Left colon (tissue), 2 donors: ENCODE measurements around the gene PIGK. TPM values are rescaled to one million over a fixed set of nuclear protein-coding genes. Genes with fewer than 3 reads are reported as not detected.

ENCODE experiments used
- ATAC-seq: fragments of 200-7000 bp; cut with Tn5 transposase; one replicate; pipeline ENCODE4 v1.9.1; 2020; ENCODE audit warnings: mild to moderate bottlenecking, moderate library complexity
- DNase-seq, 2 donors: peaks; one replicate each; pipeline ENCODE4 v3.0.0-alpha.2; 2020
- intact Hi-C, 2 donors: fragments of 100-400 bp; cut with DNase I in 1 of 2; cut with micrococcal nuclease in 1 of 2; formaldehyde crosslinking; loops; one replicate each; pipeline versions ENCODE4 v1.11.2 to v1.14.0; 2022; cut with DNase I, micrococcal nuclease
- microRNA-seq, 2 donors: library from miRNA; unstranded; fragments of <30 nt; microRNA quantifications; one replicate each; pipeline versions ENCODE4 v1.1.0 to v1.2.0, GENCODE V29; 2020
- total RNA-seq, 2 donors: library from RNA; stranded (reverse); fragmentation: NEBNext Ultra II Directional; extraction: Animal tissue kit (Norgen Biotek cat#: 25700); gene quantifications; one replicate each; pipeline ENCODE4 v1.2.1, GENCODE V29; 2021
- donor health status: DM: no; HTN: no; CAD: no.
- donor health status: DM: yes; HTN: yes; CAD: no.

Gene PIGK
- total RNA-seq, 2 donors from 2014 or later: 19.1 to 21.1 TPM

- intact Hi-C loops: no loop called here
- ATAC-seq: no peak
- no peak for DNase-seq
Measured at GRCh38 chr1:77056525-77056924, 162.7 kb downstream of the PIGK start.

- DNase-seq (no peak), ATAC-seq (no peak)
- intact Hi-C loops: no loop called here
Measured at GRCh38 chr1:77051425-77051824, 167.8 kb downstream of the PIGK start.

- ATAC-seq (no peak), DNase-seq (no peak)
- intact Hi-C loops: no loop called here
Measured at GRCh38 chr1:77048615-77049005, 170.6 kb downstream of the PIGK start.

- DNase-seq: no peak
- ATAC-seq: no peak
- intact Hi-C loops: no loop called here
Measured at GRCh38 chr1:77047978-77048614, 171.1 kb downstream of the PIGK start.

GRCh38 chr1:77047575-77047974, 171.7 kb downstream of the PIGK start:
- intact Hi-C loops: no loop called here
- ATAC-seq (no peak), DNase-seq (no peak)

DNA sequence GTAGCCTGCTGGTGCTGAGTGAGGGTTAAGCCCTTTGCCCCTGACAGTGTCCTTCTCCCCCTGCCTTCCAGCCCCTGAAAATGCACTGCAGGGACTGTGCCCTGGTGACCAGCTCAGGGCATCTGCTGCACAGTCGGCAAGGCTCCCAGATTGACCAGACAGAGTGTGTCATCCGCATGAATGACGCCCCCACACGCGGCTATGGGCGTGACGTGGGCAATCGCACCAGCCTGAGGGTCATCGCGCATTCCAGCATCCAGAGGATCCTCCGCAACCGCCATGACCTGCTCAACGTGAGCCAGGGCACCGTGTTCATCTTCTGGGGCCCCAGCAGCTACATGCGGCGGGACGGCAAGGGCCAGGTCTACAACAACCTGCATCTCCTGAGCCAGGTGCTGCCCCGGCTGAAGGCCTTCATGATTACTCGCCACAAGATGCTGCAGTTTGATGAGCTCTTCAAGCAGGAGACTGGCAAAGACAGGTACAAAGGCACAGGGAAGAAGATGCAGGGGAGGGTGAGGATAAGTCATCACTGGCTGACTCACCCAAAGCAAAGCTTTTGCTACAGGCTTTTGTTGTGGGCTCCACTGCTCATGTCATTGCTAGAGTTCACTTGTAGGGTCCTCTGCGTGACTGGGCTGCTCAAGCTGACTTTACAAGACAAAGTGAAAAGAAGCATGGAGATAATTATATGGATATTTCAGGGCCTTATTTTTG, 174.9 kb downstream of the PIGK start:
- no peak for ATAC-seq
- DNase-seq: no peak
- intact Hi-C loops: no loop called here

- intact Hi-C loops: no loop called here
Measured at GRCh38 chr1:77040826-77041225, 178.4 kb downstream of the PIGK start.

GRCh38 chr1:77039739-77040138, 179.5 kb downstream of the PIGK start:
- intact Hi-C loops: no loop called here
- ATAC-seq (no peak), DNase-seq (no peak)

More at GRCh38 chr1:77040826-77041225, 178.4 kb downstream of the PIGK start:
- DNase-seq (no peak), ATAC-seq (no peak)

DNA sequence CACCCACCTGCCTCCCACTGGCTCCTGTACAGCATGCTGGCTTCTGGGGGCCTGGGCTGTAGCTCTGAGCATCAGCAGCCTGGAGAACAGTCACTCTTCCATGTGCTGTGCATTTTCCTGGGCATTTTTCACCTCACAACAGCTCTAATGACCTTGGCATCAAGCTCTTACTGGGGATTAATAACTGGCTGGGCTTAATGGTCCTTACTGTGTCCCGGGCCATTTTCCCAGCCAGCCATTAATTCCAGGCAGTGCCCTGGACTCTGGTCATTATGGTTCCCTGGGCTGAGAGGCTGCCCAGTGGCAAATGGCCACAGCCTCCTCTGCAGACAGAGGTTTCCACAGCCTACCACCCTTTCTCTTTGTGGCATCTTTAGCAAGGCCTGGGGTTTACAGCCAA, 180.1 kb downstream of the PIGK start:
- DNase-seq: no peak
- intact Hi-C loops: no loop called here
- ATAC-seq: no peak

Small RNAs within 50 kb of the gene (microRNA-seq; reads per million reads assigned to microRNA genes)
- gene MIR7156: 0 to 0.53 reads per million in 2 donors

Other genes starting within 250 kb of the PIGK start
- gene AK5, start 62.6 kb upstream of the PIGK start, total RNA-seq: under 1 TPM; 0.36 to 0.43 TPM